Neuronal stem cell (in vitro differentiated cells): ENCODE results near the gene VWC2L.

ENCODE experiments used
- DNase-seq: peaks from one replicate; pipeline ENCODE4 v3.0.0-alpha.2; 2013; ENCODE audit warnings: low spot score
- H2AFZ ChIP-seq: one replicate; pipeline ENCODE4 v1.6.1; 2013; ENCODE audit warnings: mild to moderate bottlenecking, low read length, inconsistent platforms
- H2AK5ac ChIP-seq: 2 replicates; pipeline ENCODE4 v1.6.1; 2013; ENCODE audit warnings: low read depth, mild to moderate bottlenecking, inconsistent platforms, low read length, moderate library complexity, mixed read lengths
- H2BK120ac ChIP-seq: 2 replicates; pipeline ENCODE4 v1.6.1; 2013; ENCODE audit warnings: low read depth, mild to moderate bottlenecking, inconsistent platforms, low read length, moderate library complexity, mixed read lengths
- H2BK12ac ChIP-seq: one replicate; pipeline ENCODE4 v1.6.1; 2013; ENCODE audit warnings: low read length, inconsistent platforms
- H2BK15ac ChIP-seq: 2 replicates; pipeline ENCODE4 v1.6.1; 2013; ENCODE audit warnings: mild to moderate bottlenecking, low read length, inconsistent platforms, mixed read lengths
- H2BK5ac ChIP-seq: one replicate; pipeline ENCODE4 v1.6.1; 2013; ENCODE audit warnings: inconsistent platforms, mild to moderate bottlenecking, low read length, moderate library complexity
- H3K14ac ChIP-seq: one replicate; pipeline ENCODE4 v1.6.1; 2013; ENCODE audit warnings: low read length, inconsistent platforms
- H3K18ac ChIP-seq: 2 replicates; pipeline ENCODE4 v1.6.1; 2013; ENCODE audit warnings: low read length, inconsistent platforms
- H3K23ac ChIP-seq: 2 replicates; pipeline ENCODE4 v1.6.1; 2013; ENCODE audit warnings: low read depth, mild to moderate bottlenecking, mixed read lengths, low read length, inconsistent platforms; ENCODE audit not compliant: poor library complexity
- H3K27ac ChIP-seq: replicated peaks from 3 replicates; pipeline ENCODE4 v1.5.1; 2013; ENCODE audit warnings: low read length, inconsistent platforms
- H3K27me3 ChIP-seq, 3 experiments: 2 replicates each; pipeline ENCODE4 v1.6.1; 2013; ENCODE audit warnings: low read length in 3 of 3, mild to moderate bottlenecking in 2 of 3, inconsistent platforms in 1 of 3, low read depth in 1 of 3, mixed read lengths in 1 of 3, moderate library complexity in 1 of 3; ENCODE audit not compliant: control insufficient read depth in 3 of 3, insufficient read depth in 3 of 3
- H3K36me3 ChIP-seq, 2 donors: replicated peaks in 1 of 2; 2 replicates each; pipeline ENCODE4 v1.6.1; 2013; ENCODE audit warnings: low read length in 2 of 2; ENCODE audit not compliant: control insufficient read depth in 2 of 2, insufficient read depth in 2 of 2
- H3K4ac ChIP-seq: 2 replicates; pipeline ENCODE4 v1.6.1; 2013; ENCODE audit warnings: inconsistent platforms, mild to moderate bottlenecking, low read length, moderate library complexity
- H3K4me1 ChIP-seq, 2 donors: 1 replicate in 1 of 2; 2 replicates in 1 of 2; pipeline ENCODE4 v1.6.1; 2013; ENCODE audit warnings: low read length in 2 of 2, low read depth in 1 of 2; ENCODE audit not compliant: control insufficient read depth in 2 of 2, insufficient read depth in 1 of 2
- H3K4me2 ChIP-seq: one replicate; pipeline ENCODE4 v1.6.1; 2013; ENCODE audit warnings: mild to moderate bottlenecking, low read length, inconsistent platforms; ENCODE audit not compliant: insufficient read depth, poor library complexity, severe bottlenecking
- H3K4me3 ChIP-seq, 2 donors: 2 replicates each; pipeline ENCODE4 v1.5.1; 2013; ENCODE audit warnings: low read length in 2 of 2, mild to moderate bottlenecking in 2 of 2, inconsistent platforms in 1 of 2, moderate library complexity in 1 of 2
- H3K79me1 ChIP-seq: one replicate; pipeline ENCODE4 v1.6.1; 2013; ENCODE audit warnings: low read depth, mild to moderate bottlenecking, inconsistent platforms, low read length, moderate library complexity
- H3K9ac ChIP-seq: one replicate; pipeline ENCODE4 v1.6.1; 2013; ENCODE audit warnings: mild to moderate bottlenecking, low read depth, low read length, inconsistent platforms; ENCODE audit not compliant: poor library complexity
- H3K9me3 ChIP-seq, 2 donors: replicated peaks in 1 of 2; 2 replicates each; pipeline versions ENCODE3 to v1.6.1; 2013; ENCODE audit warnings: low read length in 2 of 2, mild to moderate bottlenecking in 2 of 2, inconsistent platforms in 1 of 2, low read depth in 1 of 2, mixed read lengths in 1 of 2, moderate library complexity in 1 of 2; ENCODE audit not compliant: control insufficient read depth in 2 of 2, insufficient read depth in 1 of 2
- H4K8ac ChIP-seq: one replicate; pipeline ENCODE4 v1.6.1; 2013; ENCODE audit warnings: low read depth, mild to moderate bottlenecking, inconsistent platforms, low read length, moderate library complexity
- H4K91ac ChIP-seq: one replicate; pipeline ENCODE4 v1.6.1; 2013; ENCODE audit warnings: low read length, low read depth, mild to moderate bottlenecking, inconsistent platforms; ENCODE audit not compliant: poor library complexity
- WGBS, 2 donors: extraction: QIAGEN DNeasy Blood & Tissue Kit; methylation state at CpG; one replicate each; pipeline ENCODE4 v1.1.7; 2013; ENCODE audit warnings: missing lambda C conversion rate in 2 of 2, mixed read lengths in 1 of 2; ENCODE audit not compliant: insufficient read length in 2 of 2, insufficient replicate concordance in 1 of 2; ENCODE audit errors: extremely low coverage in 2 of 2; 5-methylcytosine and 5-hydroxymethylcytosine counted together

The VWC2L gene

DNA sequence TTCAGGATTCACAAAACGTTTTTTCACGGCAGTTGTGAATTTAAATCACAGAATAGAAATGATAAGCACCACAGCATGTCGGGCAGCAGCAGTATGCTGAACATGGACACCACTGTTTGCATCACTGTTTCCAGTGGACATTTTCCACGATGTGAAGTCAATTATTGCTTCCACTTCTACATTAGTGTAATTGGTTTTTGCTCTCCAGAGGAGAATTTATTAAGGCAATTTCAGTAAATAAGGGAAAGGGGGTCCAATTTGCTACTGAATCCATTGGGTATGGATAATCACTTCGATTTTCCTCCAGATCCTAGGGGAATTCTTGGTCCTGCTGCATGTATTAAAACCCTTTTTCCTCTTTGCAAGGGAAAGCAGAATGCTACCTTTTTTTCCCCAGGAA lies 30.2 kb upstream of the VWC2L start:
- H2AFZ ChIP-seq = no peak overlapping the region
- no peak overlapping the region for H2BK15ac ChIP-seq
- no peaks in the 10 kb centered on the region for H3K4me1 ChIP-seq
- no peak overlapping the region for H3K27ac ChIP-seq
- no peak overlapping the region for H3K4me3 ChIP-seq
- H3K4me2 ChIP-seq = no peak overlapping the region
- no peaks in the 10 kb centered on the region for H3K27me3 ChIP-seq
- H4K91ac ChIP-seq = no peak overlapping the region
- H3K23ac ChIP-seq = no peak overlapping the region
- no peak overlapping the region for H3K4ac ChIP-seq
- DNase-seq = no peak
- H2BK5ac ChIP-seq = no peak overlapping the region
- no peak overlapping the region for H3K18ac ChIP-seq
- H3K79me1 ChIP-seq = no peaks in the 10 kb centered on the region
- H4K8ac ChIP-seq = no peak overlapping the region
- no peak overlapping the region for H3K9ac ChIP-seq
- no peak overlapping the region for H3K14ac ChIP-seq
- no CpG with 5 or more reads among the region's 5 CpGs for WGBS, 2 donors
- H2BK12ac ChIP-seq = no peak overlapping the region
- H2AK5ac ChIP-seq = no peak overlapping the region
- no peaks in the 10 kb centered on the region for H3K36me3 ChIP-seq
- no peak overlapping the region for H2BK120ac ChIP-seq
- H3K9me3 ChIP-seq = no peaks in the 10 kb centered on the region

DNA sequence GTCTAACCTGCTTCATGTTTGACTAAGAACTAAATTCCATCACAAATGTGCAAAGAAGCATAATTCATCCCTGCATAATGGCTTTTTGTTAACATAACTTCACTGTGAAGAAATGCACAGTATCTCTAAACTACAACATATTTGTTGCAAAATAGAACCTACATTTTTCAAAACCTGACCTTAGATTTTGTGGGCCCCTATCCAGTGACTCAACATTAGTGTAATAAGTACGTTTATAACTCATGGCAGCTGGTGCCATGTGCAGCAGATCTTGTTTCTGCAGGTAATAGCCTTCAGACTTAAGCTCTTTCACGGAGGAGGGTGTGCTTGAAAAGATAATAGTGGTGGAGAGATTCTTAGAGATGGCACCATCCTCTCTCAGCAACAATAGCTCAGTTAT lies 28.6 kb upstream of the VWC2L start:
- no peak overlapping the region for H3K27ac ChIP-seq
- H3K4me2 ChIP-seq = no peak overlapping the region
- H3K9me3 ChIP-seq = no peaks in the 10 kb centered on the region
- no peak overlapping the region for H3K18ac ChIP-seq
- no peaks in the 10 kb centered on the region for H3K36me3 ChIP-seq
- no peak overlapping the region for H3K23ac ChIP-seq
- H3K27me3 ChIP-seq = no peaks in the 10 kb centered on the region
- no peak overlapping the region for H2BK12ac ChIP-seq
- no peak overlapping the region for H2AK5ac ChIP-seq
- H2AFZ ChIP-seq = no peak overlapping the region
- no peak overlapping the region for H2BK5ac ChIP-seq
- no peak overlapping the region for H3K9ac ChIP-seq
- H2BK120ac ChIP-seq = no peak overlapping the region
- no CpG with 5 or more reads among the region's 2 CpGs for WGBS, 2 donors
- H4K91ac ChIP-seq = no peak overlapping the region
- H3K4me1 ChIP-seq = no peaks in the 10 kb centered on the region
- DNase-seq = no peak
- H4K8ac ChIP-seq = no peak overlapping the region
- no peak overlapping the region for H2BK15ac ChIP-seq
- H3K4me3 ChIP-seq = no peak overlapping the region
- no peak overlapping the region for H3K4ac ChIP-seq
- H3K79me1 ChIP-seq = no peaks in the 10 kb centered on the region
- H3K14ac ChIP-seq = no peak overlapping the region

DNA sequence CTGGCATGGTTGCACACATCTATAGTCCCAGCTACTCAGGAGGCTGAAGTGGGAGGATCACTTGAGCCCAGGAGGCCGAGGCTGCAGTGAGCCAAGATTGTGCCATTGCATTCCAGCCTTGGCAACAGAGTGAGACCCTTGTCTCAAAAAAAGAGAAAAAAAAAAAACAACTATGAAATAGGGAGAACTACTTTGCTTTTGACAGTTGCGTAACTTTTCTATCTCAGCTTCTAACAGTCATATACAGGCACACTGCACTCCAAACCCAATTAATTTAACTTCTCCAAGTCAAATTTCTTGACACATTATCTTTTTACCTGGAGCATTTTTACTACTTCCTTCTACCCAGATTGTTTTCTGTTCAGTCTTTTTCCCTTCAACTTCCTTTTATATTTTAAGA lies 24.1 kb upstream of the VWC2L start:
- H3K14ac ChIP-seq = no peak overlapping the region
- no peak overlapping the region for H4K8ac ChIP-seq
- H2BK12ac ChIP-seq = no peak overlapping the region
- H2BK120ac ChIP-seq = no peak overlapping the region
- no peak overlapping the region for H4K91ac ChIP-seq
- H2BK5ac ChIP-seq = no peak overlapping the region
- H2AFZ ChIP-seq = no peak overlapping the region
- no peaks in the 10 kb centered on the region for H3K79me1 ChIP-seq
- no peak overlapping the region for H3K4ac ChIP-seq
- H3K27me3 ChIP-seq = no peaks in the 10 kb centered on the region
- no CpG with 5 or more reads among the region's 2 CpGs for WGBS, 2 donors
- H2BK15ac ChIP-seq = no peak overlapping the region
- DNase-seq = no peak
- no peak overlapping the region for H3K27ac ChIP-seq
- H3K18ac ChIP-seq = no peak overlapping the region
- no peaks in the 10 kb centered on the region for H3K36me3 ChIP-seq
- H3K23ac ChIP-seq = no peak overlapping the region
- no peak overlapping the region for H2AK5ac ChIP-seq
- H3K9ac ChIP-seq = no peak overlapping the region
- no peak overlapping the region for H3K4me2 ChIP-seq
- no peak overlapping the region for H3K4me3 ChIP-seq
- H3K9me3 ChIP-seq = no peaks in the 10 kb centered on the region
- no peaks in the 10 kb centered on the region for H3K4me1 ChIP-seq

DNA sequence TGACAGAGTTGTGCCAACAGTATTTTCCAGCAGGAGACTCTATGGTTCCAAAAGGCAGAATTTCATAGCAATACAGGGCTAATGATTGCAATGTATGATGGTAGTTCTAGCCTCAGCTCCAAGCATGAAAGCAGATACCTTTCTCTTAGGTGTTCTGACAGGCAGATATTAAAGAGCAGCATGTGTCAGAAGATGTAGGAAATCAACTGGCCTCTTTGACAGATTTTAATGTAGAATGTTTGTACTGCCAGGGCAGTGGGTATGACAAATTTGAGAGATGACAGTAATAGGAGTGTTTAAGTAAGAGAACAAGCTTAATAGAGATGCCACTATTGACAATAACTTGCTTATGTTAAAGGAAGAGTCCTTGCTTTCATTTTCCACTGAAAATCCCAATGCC lies 21.5 kb upstream of the VWC2L start:
- H3K79me1 ChIP-seq = no peaks in the 10 kb centered on the region
- H3K4ac ChIP-seq = no peak overlapping the region
- no peak overlapping the region for H3K9ac ChIP-seq
- H3K27me3 ChIP-seq = no peaks in the 10 kb centered on the region
- no peaks in the 10 kb centered on the region for H3K4me1 ChIP-seq
- H2AK5ac ChIP-seq = no peak overlapping the region
- H3K9me3 ChIP-seq = no peaks in the 10 kb centered on the region
- H3K14ac ChIP-seq = no peak overlapping the region
- H3K27ac ChIP-seq = no peak overlapping the region
- H3K36me3 ChIP-seq = no peaks in the 10 kb centered on the region
- no peak overlapping the region for H2BK15ac ChIP-seq
- H4K91ac ChIP-seq = no peak overlapping the region
- H3K4me2 ChIP-seq = no peak overlapping the region
- H2BK5ac ChIP-seq = no peak overlapping the region
- H3K23ac ChIP-seq = no peak overlapping the region
- no peak overlapping the region for H3K4me3 ChIP-seq
- H3K18ac ChIP-seq = no peak overlapping the region
- no peak overlapping the region for H2AFZ ChIP-seq
- DNase-seq = no peak
- no peak overlapping the region for H2BK12ac ChIP-seq
- no peak overlapping the region for H2BK120ac ChIP-seq
- no peak overlapping the region for H4K8ac ChIP-seq
